HepG2 (cell line): ENCODE measurements around the gene PRR33. TPM values are rescaled to one million over a fixed set of nuclear protein-coding genes. Genes with fewer than 3 reads are reported as not detected.

Source experiments
- ATAC-seq: fragments of 200-7000 bp; cut with Tn5 transposase; 3 replicates; pipeline ENCODE4 v1.9.1; 2020; ENCODE audit warnings: mild to moderate bottlenecking, moderate library complexity
- BruUV-seq: library from RNA; stranded (reverse); fragments of 400-500 nt; replicated peaks from 2 replicates; lab custom pipeline; 2021; lab: Mats Ljungman, UMichigan
- CTCF ChIA-PET: fragments of 300-600 bp; formaldehyde crosslinking; extraction: SDS; loops from one replicate; lab custom pipeline; 2021; ENCODE audit warnings: low total read pairs, inconsistent platforms, low intra/inter-chr PET ratio; lab: Yijun Ruan, JAX
- POLR2A ChIA-PET: fragments of 350-600 bp; sonication (Branson Sonifier 250); formaldehyde crosslinking; loops from one replicate; lab custom pipeline; 2020; ENCODE audit warnings: antibody characterized with exemption, inconsistent platforms; lab: Yijun Ruan, JAX
- DNase-seq: peaks from one replicate; pipeline ENCODE4 v3.0.0-alpha.2; 2015; ENCODE audit warnings: low spot score
- FAIRE-seq: peaks from 3 replicates; lab custom pipeline; 2011; peaks lifted over from hg19 to GRCh38; lab: Jason Lieb, UNC
- H2AFZ ChIP-seq: one replicate; pipeline ENCODE4 v1.6.1; 2011; ENCODE audit warnings: low read length, inconsistent platforms
- H3K27ac ChIP-seq: fragments of 300-600 bp; 3 replicates; pipeline ENCODE4 v1.8.0; 2011; ENCODE audit warnings: mixed run types, mild to moderate bottlenecking, mixed read lengths, low read length, inconsistent platforms; ENCODE audit not compliant: insufficient read depth; ENCODE audit errors: extremely low read length
- H3K27me3 ChIP-seq, 2 experiments: fragments of 200-600 bp in 1 of 2; 2 replicates in 1 of 2; 3 replicates in 1 of 2; pipeline versions ENCODE4 v1.6.0 to v1.8.0; 2011; ENCODE audit warnings: low read length in 2 of 2, mild to moderate bottlenecking in 2 of 2, moderate library complexity in 2 of 2, inconsistent platforms in 1 of 2; ENCODE audit not compliant: insufficient read depth in 2 of 2, control insufficient read depth in 1 of 2
- H3K36me3 ChIP-seq, 2 experiments: fragments of 200-600 bp in 1 of 2; replicated peaks in 1 of 2; 2 replicates in 1 of 2; 3 replicates in 1 of 2; pipeline versions ENCODE4 v1.5.1 to v1.8.0; 2011; ENCODE audit warnings: low read length in 2 of 2, inconsistent platforms in 1 of 2; ENCODE audit not compliant: insufficient read depth in 2 of 2, control insufficient read depth in 1 of 2
- H3K4me1 ChIP-seq: 2 replicates; pipeline ENCODE4 v1.5.1; 2012; ENCODE audit warnings: low read length, inconsistent platforms; ENCODE audit not compliant: insufficient read depth
- H3K4me2 ChIP-seq: 2 replicates; pipeline ENCODE4 v1.6.0; 2011; ENCODE audit warnings: low read depth, low read length, inconsistent platforms
- H3K4me3 ChIP-seq, 3 experiments: fragments of 200-600 bp in 1 of 3; sonication (generic), shearing (Covaris generic) in 1 of 3; replicated peaks in 1 of 3; 2 replicates each; pipeline ENCODE4 v1.5.1; 2011 to 2016; ENCODE audit warnings: low read length in 3 of 3, inconsistent platforms in 2 of 3, low read depth in 2 of 3, mild to moderate bottlenecking in 2 of 3, control low read depth in 1 of 3, mixed read lengths in 1 of 3; ENCODE audit not compliant: insufficient read depth in 1 of 3
- H3K79me2 ChIP-seq: one replicate; pipeline ENCODE4 v1.6.1; 2011; ENCODE audit warnings: low read length, inconsistent platforms; ENCODE audit not compliant: insufficient read depth
- H3K9ac ChIP-seq: 2 replicates; pipeline ENCODE4 v1.6.0; 2011; ENCODE audit warnings: mild to moderate bottlenecking, low read depth, low read length, inconsistent platforms; ENCODE audit not compliant: insufficient read depth
- H3K9me3 ChIP-seq: 2 replicates; pipeline ENCODE4 v1.5.1; 2012; ENCODE audit warnings: mild to moderate bottlenecking, low read length
- H4K20me1 ChIP-seq: 2 replicates; pipeline ENCODE4 v1.6.0; 2011; ENCODE audit warnings: inconsistent platforms, mild to moderate bottlenecking, low read length, moderate library complexity; ENCODE audit not compliant: insufficient read depth
- ARHGAP35 ChIP-seq: sonication (generic); formaldehyde crosslinking; IDR thresholded peaks from 2 replicates; pipeline ENCODE4 v1.9.0; 2022; ENCODE audit warnings: mild to moderate bottlenecking, inconsistent platforms, moderate library complexity, missing genetic modification reagents, borderline replicate concordance
- ARNT ChIP-seq: fragments of 450-650 bp; IDR thresholded peaks from 2 replicates; pipeline ENCODE4 v1.6.1; 2017
- BORCS8-MEF2B ChIP-seq: sonication (generic); formaldehyde crosslinking; IDR thresholded peaks from 2 replicates; pipeline ENCODE4 v1.8.0; 2022; ENCODE audit warnings: mild to moderate bottlenecking, missing genetic modification reagents
- ELF4 ChIP-seq: sonication (generic); formaldehyde crosslinking; IDR thresholded peaks from 2 replicates; pipeline ENCODE4 v1.5.0; 2020; ENCODE audit warnings: missing genetic modification reagents, mild to moderate bottlenecking, moderate library complexity, borderline replicate concordance
- ESRRA ChIP-seq: sonication (generic); formaldehyde crosslinking; IDR thresholded peaks from 2 replicates; pipeline ENCODE4 v1.5.1; 2020; ENCODE audit warnings: mild to moderate bottlenecking, low read depth, missing genetic modification reagents
- ETV5 ChIP-seq: IDR thresholded peaks from 2 replicates; pipeline ENCODE4 v1.6.1; 2018; ENCODE audit warnings: missing biosample characterization, missing genetic modification reagents, inconsistent platforms, borderline replicate concordance
- ETV6 ChIP-seq: sonication (generic); formaldehyde crosslinking; conservative IDR thresholded peaks from 2 replicates; pipeline ENCODE4 v1.4.0; 2020; ENCODE audit warnings: missing genetic modification reagents
- GLI4 ChIP-seq: sonication (generic); formaldehyde crosslinking; IDR thresholded peaks from 2 replicates; pipeline ENCODE4 v1.5.1; 2020; ENCODE audit warnings: missing genetic modification reagents, mild to moderate bottlenecking, moderate library complexity, borderline replicate concordance
- IKZF1 ChIP-seq: fragments of 450-650 bp; IDR thresholded peaks from 2 replicates; pipeline ENCODE4 v1.7.1; 2016
- KLF12 ChIP-seq: sonication (generic); formaldehyde crosslinking; IDR thresholded peaks from 2 replicates; pipeline ENCODE4 v1.4.0; 2020; ENCODE audit warnings: missing genetic modification reagents, borderline replicate concordance
- MBNL3 ChIP-seq: fragments of 250-450 bp; sonication (Bioruptor Pico); conservative IDR thresholded peaks from 2 replicates; pipeline ENCODE4 v1.8.0; 2022; ENCODE audit warnings: mild to moderate bottlenecking, inconsistent platforms
- PCBP1 ChIP-seq: fragments of 200-400 bp; formaldehyde crosslinking; IDR thresholded peaks from 2 replicates; pipeline ENCODE4 v1.6.1; 2017; ENCODE audit warnings: mild to moderate bottlenecking, low read depth, low read length, borderline replicate concordance
- PHF21A ChIP-seq: sonication (generic); formaldehyde crosslinking; IDR thresholded peaks from 2 replicates; pipeline ENCODE4 v1.5.0; 2020; ENCODE audit warnings: mild to moderate bottlenecking, missing genetic modification reagents
- PPARG ChIP-seq: conservative IDR thresholded peaks from 2 replicates; pipeline ENCODE4 v1.6.1; 2016; ENCODE audit warnings: missing biosample characterization, missing genetic modification reagents
- ZNF124 ChIP-seq: sonication (generic); formaldehyde crosslinking; IDR thresholded peaks from 2 replicates; pipeline ENCODE4 v1.4.0; 2020; ENCODE audit warnings: missing genetic modification reagents
- ZNF264 ChIP-seq: sonication (generic); formaldehyde crosslinking; IDR thresholded peaks from 2 replicates; pipeline ENCODE4 v1.4.0; 2020; ENCODE audit warnings: missing genetic modification reagents
- ZNF3 ChIP-seq: IDR thresholded peaks from 2 replicates; pipeline ENCODE4 v1.7.0; 2017; ENCODE audit warnings: inconsistent platforms
- ZNF34 ChIP-seq: sonication (generic); formaldehyde crosslinking; IDR thresholded peaks from 2 replicates; pipeline ENCODE4 v1.4.0; 2020; ENCODE audit warnings: mild to moderate bottlenecking, missing genetic modification reagents, borderline replicate concordance
- ZNF562 ChIP-seq: sonication (generic); formaldehyde crosslinking; IDR thresholded peaks from 2 replicates; pipeline ENCODE4 v1.8.0; 2022; ENCODE audit warnings: missing genetic modification reagents, borderline replicate concordance
- ZNF709 ChIP-seq: sonication (generic); formaldehyde crosslinking; IDR thresholded peaks from 2 replicates; pipeline ENCODE4 v1.5.0; 2020; ENCODE audit warnings: mild to moderate bottlenecking, missing genetic modification reagents
- ZNF713 ChIP-seq: sonication (generic); formaldehyde crosslinking; IDR thresholded peaks from 2 replicates; pipeline ENCODE4 v1.4.0; 2020; ENCODE audit warnings: mild to moderate bottlenecking, missing genetic modification reagents
- ZSCAN29 ChIP-seq: sonication (generic); formaldehyde crosslinking; conservative IDR thresholded peaks from 2 replicates; pipeline ENCODE4 v1.4.0; 2020; ENCODE audit warnings: mild to moderate bottlenecking, missing genetic modification reagents
- WGBS: methylation state at CpG from one replicate; pipeline ENCODE4 v1.1.6; 2017; ENCODE audit warnings: low lambda C conversion rate; 5-methylcytosine and 5-hydroxymethylcytosine counted together
- in situ Hi-C: cut with HindIII; loops from 2 replicates; pipeline ENCODE4 v1.10.0; 2017; ENCODE audit warnings: low pct_unique_long_range_greater_than_20kb; ENCODE audit not compliant: extremely low pct_ligation_motif_present
- intact Hi-C: fragments of 100-400 bp; cut with micrococcal nuclease; formaldehyde crosslinking; loops from one replicate; pipeline ENCODE4 v1.10.0; 2022; ENCODE audit not compliant: unreplicated experiment
- polyA plus RNA-seq, 8 experiments: library from polyadenylated mRNA; depleted of rRNA in 3 of 8; stranded (reverse) in 7 of 8; unstranded in 1 of 8; fragments of >200 nt; fragmentation: Illumina TruSeq in 4 of 8; extraction: Trizol in 4 of 8; gene quantifications; 2 replicates each; pipeline versions ENCODE4 v1.2.1 to v1.2.3, GENCODE V29; 2011 to 2016; ENCODE audit warnings: low read depth in 4 of 8, missing spikeins in 1 of 8, mixed read lengths in 1 of 8; ENCODE audit not compliant: insufficient read depth in 1 of 8
- total RNA-seq, 5 experiments: library from RNA; depleted of rRNA; stranded (reverse); fragments of >200 nt; fragmentation: Illumina TruSeq; extraction: Trizol; gene quantifications; 2 replicates each; pipeline ENCODE4 v1.2.3, GENCODE V29; 2016; ENCODE audit warnings: low read depth in 1 of 5
- TF ChIP-seq, protein P1 (sequence below): sonication (generic); formaldehyde crosslinking; IDR thresholded peaks from 2 replicates; pipeline ENCODE4 v1.5.0; 2020; ENCODE audit warnings: missing genetic modification reagents, mild to moderate bottlenecking, borderline replicate concordance
- TF ChIP-seq, protein P2 (sequence below): sonication (generic); formaldehyde crosslinking; IDR thresholded peaks from 2 replicates; pipeline ENCODE4 v1.9.0; 2022; ENCODE audit warnings: missing genetic modification reagents, mild to moderate bottlenecking, borderline replicate concordance

PRR33 gene
- total and polyA plus RNA-seq, 2 of the 13 experiments (the other 11 are each of a cell fraction or from before 2014, with no cell fraction given) = not detected

DNA sequence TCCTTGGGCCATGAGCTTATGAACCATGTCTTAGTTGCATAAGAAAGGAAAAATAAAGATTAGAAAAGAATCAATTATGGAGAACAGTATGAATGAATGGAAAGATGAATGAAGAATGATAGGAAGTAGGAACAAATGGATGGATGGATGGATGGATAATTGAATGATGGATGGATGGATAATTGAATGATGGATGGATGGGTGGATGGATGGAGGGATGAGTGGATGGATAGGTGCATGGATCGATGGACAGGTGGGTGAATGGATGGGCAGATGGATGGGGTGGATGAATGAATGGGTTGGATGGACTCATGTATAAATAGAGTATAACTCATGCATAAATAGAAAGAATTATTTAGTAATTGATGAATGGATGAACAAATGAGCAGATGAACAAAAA lies 31.6 kb downstream of the PRR33 start (continued):
- TF ChIP-seq ZNF713 (CRISPR knock-in tag) (no peak), ZNF3 (CRISPR knock-in tag) (no peak), ZNF124 (CRISPR knock-in tag) (no peak), ZNF264 (no peak), ZNF562 (CRISPR knock-in tag) (no peak), KLF12 (CRISPR knock-in tag) (no peak), ZSCAN29 (CRISPR knock-in tag) (no peak), PPARG (CRISPR knock-in tag) (no peak)

DNA sequence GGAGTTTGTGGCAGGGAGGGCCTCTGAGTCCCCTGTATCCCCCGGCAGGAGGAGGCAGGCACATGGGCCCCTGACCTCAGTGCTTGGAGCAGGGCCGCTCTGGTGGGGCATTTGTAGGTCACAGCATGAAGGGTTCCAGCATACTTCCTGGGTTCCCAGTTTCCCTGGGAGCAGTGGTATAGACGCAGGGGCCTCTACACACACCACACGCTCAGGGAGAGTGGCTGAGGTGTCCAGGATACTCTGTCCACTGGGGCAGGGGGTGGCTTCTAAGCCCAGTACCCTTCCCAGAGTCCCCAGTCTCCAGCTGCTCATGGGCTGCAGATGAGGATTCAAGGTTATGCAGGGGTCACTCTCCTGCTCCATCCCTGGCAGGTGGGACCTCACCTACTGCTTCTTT lies 32.7 kb downstream of the PRR33 start:
- FAIRE-seq (no peak), ATAC-seq (no peak), DNase-seq (no peak)
- TF ChIP-seq BORCS8-MEF2B (CRISPR knock-in tag) (no peak), GLI4 (CRISPR knock-in tag) (no peak), ZNF34 (CRISPR knock-in tag) (no peak), MBNL3 (CRISPR knock-in tag) (no peak), ESRRA (CRISPR knock-in tag) (no peak), PCBP1 (no peak), ARHGAP35 (CRISPR knock-in tag) (no peak), ETV5 (CRISPR knock-in tag) (no peak), ETV6 (CRISPR knock-in tag) (no peak), IKZF1 (no peak), PHF21A (no peak), ELF4 (CRISPR knock-in tag) (no peak), ZNF709 (CRISPR knock-in tag) (no peak), ARNT (no peak)
- TF ChIP-seq, protein P1, sequence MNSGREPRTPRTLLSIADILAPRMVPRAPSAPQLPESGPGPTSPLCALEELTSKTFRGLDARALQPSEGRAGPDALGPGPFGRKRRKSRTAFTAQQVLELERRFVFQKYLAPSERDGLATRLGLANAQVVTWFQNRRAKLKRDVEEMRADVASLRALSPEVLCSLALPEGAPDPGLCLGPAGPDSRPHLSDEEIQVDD (CRISPR knock-in tag) = no peak
- TF ChIP-seq, protein P2, sequence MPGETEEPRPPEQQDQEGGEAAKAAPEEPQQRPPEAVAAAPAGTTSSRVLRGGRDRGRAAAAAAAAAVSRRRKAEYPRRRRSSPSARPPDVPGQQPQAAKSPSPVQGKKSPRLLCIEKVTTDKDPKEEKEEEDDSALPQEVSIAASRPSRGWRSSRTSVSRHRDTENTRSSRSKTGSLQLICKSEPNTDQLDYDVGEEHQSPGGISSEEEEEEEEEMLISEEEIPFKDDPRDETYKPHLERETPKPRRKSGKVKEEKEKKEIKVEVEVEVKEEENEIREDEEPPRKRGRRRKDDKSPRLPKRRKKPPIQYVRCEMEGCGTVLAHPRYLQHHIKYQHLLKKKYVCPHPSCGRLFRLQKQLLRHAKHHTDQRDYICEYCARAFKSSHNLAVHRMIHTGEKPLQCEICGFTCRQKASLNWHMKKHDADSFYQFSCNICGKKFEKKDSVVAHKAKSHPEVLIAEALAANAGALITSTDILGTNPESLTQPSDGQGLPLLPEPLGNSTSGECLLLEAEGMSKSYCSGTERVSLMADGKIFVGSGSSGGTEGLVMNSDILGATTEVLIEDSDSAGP (CRISPR knock-in tag) = no peak
- Histone ChIP-seq H3K9ac (no peak overlapping the region), H4K20me1 (no peaks in the 10 kb centered on the region), H3K4me3 (no peak overlapping the region), H3K4me2 (no peak overlapping the region), H3K9me3 (no peaks in the 10 kb centered on the region), H2AFZ (no peak overlapping the region), H3K27me3 (peaks cover 20 to 59% of the 10 kb centered on the region in 2 experiments), H3K27ac (no peak overlapping the region), H3K79me2 (no peaks in the 10 kb centered on the region), H3K4me1 (no peaks in the 10 kb centered on the region), H3K36me3 (no peaks in the 10 kb centered on the region)
- in situ Hi-C loops = no loop called here
- intact Hi-C loops = no loop called here
- ChIA-PET POLR2A (no interaction called here), CTCF (no interaction called here)
- WGBS = 20% methylated on average over 2 of the region's 4 CpGs
- no TSS peak for BruUV-seq
